Hepatocyte (in vitro differentiated cells): ENCODE data around the gene POLD3.

ENCODE experiments used
- CTCF ChIP-seq: fragments of 200-600 bp; sonication (generic); IDR thresholded peaks from 2 replicates; pipeline ENCODE4 v1.5.1; 2016; ENCODE audit warnings: antibody characterized with exemption, mild to moderate bottlenecking; ENCODE audit not compliant: poor library complexity
- EZH2 ChIP-seq: fragments of 200-600 bp; sonication (generic); IDR thresholded peaks from 2 replicates; pipeline ENCODE4 v1.6.1; 2016; ENCODE audit warnings: antibody characterized with exemption, mild to moderate bottlenecking, borderline replicate concordance

GRCh38 chr11:74611369-74611861 lies 19.0 kb downstream of the POLD3 start:
- peak; percentile 57 for TF ChIP-seq CTCF
- TF ChIP-seq EZH2, result no peak
